HuH-7.5 (cell line): Measurements from ENCODE around the gene PRRT1B.

Experiments
- DNase-seq: peaks from one replicate; pipeline ENCODE4 v3.0.0; 2011; ENCODE audit warnings: low spot score

Gene PRRT1B

DNA sequence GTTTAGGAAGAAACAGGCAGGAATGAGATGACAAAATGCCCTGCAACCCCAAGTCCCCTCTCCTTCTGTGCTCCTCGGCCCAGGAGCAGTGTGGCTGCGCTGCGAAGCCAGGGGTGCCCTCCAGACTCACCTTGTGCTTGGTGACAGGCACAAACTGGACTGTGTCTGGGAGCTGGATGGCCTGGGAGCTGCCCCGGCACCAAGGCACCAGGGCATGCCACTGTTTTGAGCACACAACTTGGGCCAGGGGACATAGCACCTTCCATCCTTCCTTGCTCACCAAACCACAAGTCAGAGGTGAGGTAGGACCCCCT, 51.1 kb downstream of the PRRT1B start:
- no peak for DNase-seq

DNA sequence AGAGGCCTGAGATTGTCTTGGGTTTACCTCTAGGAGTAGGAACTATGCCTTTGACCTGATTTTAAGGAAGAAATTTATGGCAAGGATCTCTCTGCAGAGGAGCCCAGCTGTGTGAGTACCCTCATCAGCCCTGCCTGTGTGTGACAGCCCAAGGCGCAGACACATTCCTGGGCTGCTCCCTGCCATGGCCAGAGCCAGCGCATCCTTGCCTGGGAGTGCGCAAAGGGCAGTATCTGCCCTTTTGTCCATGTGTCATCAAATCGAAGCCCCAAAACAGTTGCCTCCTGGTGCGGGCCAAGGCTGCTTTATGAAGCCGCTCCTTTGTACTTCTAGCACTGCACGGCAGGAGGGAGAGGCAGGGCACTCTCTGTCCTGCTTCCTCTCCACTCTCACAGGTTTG, 51.9 kb downstream of the PRRT1B start:
- no peak for DNase-seq

DNA sequence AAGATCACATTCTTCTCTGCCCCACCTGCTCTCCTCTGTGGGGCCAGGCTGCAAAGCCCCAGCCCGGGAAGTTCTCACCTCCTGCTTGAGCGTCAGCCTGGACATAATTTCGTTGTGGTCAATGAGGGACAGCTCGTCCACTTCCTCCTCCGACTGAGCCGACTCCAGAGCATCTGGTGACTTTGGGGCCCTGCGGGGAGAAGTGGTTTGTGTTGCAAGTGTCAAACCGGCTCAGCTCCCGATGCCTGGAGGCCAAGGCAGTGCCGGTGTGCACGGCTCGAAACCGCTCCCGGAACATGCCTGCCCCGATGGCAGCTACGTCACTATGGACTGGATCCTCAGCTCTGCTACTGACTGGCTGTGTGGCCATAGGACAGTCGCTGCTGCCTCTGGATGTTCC, 52.8 kb downstream of the PRRT1B start:
- DNase-seq = no peak

DNA sequence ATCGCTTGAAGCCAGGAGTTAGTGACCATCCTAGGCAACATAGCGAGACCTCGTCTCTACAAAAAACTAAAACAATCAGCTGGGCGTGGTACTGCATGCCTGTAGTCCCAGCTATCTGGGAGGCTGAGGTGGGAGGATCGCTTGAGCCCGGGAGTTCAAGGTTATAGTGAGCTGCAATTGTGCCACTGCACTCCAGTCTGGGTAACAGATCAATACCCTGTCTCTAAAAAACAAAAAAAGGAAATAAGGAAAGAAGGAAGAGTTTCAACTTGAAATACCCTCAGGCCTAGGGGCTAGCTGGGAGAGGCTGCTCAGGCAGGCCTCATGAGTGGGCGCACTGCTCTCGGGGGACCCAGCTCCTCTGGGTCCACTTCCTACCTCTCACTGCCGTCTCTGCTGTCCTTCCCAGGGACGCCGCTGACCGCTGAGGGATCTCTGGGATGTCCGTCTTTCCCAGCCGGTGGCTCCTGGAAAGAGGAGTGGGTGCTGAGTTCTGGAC, 56.4 kb downstream of the PRRT1B start:
- no peak for DNase-seq

- DNase-seq = no peak
These were observed 57.9 kb downstream of the PRRT1B start for GRCh38 chr9:131603199-131603598.

DNA sequence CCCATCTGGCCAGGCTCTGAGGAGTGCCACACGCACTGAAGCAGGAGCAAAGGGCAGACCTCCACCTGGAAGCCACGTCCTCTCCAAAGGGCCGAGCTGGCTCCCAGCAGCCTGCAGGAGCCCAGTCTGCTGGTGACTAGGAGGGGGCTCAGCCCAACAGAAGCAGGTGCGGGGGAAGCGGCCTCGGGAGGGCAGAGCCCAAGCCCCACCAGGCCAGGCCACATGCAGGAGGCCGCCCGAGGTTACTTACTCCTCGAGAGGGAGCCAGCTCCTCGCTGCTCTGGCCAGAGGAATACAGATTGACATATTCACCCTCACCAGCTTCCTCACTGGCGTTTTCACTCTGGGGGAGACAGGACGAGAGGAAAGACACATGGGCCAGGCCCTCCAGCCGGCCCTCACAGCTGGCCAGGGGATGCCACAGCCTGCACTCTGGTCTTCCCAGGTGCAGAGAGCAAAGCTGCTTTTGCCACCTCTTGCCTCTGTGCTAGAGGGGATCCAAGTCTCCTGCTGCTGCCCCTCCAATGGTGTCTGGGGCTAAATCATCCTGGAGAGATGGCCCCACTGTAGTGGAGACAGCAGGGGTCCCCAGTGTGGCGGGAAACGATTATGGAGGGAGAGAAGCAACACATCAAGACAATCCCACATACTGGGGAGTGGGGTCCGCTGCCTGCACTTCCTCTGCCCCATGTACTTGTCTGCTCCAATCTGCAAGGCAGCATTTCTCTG, 58.6 kb downstream of the PRRT1B start:
- DNase-seq = no peak

DNA sequence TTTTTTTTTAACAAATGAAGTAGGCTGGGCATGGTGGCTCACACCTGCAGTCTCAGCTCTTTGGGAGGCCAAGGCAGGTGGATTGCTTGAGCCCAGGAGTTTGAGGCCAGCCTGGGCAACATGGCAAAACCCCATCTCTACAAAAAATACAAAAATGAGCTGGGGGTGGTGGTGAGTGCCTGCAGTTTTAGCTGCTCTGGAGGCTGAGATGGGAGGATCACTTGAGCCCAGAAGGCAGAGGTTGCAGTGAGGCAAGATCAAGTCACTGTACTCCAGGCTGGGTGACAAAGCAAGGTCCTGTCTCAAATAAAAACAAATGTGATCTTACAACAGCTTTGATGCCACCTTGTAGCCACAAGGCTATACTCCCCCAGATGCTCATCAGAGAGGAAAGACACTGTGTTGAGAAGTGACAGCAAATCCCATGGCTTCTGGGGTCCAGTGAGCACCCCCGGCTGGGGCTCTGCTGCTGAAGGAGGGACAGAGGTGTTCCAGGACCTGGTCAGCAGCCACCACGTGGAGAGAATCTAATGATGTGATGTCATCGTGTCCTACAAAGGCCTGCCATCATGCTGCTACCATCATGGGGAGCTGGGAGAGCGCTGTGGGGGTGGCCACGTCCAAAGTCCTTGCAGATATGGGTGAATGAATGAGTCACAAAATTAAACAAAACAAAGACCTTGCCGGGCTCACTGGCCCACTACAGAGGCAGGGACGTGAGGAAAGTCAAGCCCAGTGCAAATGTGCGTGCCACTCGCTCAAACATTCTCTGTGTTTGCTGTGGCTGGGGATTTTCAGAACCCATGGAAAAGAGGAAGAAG, 60.7 kb downstream of the PRRT1B start:
- peak; percentile 80 for DNase-seq

DNA sequence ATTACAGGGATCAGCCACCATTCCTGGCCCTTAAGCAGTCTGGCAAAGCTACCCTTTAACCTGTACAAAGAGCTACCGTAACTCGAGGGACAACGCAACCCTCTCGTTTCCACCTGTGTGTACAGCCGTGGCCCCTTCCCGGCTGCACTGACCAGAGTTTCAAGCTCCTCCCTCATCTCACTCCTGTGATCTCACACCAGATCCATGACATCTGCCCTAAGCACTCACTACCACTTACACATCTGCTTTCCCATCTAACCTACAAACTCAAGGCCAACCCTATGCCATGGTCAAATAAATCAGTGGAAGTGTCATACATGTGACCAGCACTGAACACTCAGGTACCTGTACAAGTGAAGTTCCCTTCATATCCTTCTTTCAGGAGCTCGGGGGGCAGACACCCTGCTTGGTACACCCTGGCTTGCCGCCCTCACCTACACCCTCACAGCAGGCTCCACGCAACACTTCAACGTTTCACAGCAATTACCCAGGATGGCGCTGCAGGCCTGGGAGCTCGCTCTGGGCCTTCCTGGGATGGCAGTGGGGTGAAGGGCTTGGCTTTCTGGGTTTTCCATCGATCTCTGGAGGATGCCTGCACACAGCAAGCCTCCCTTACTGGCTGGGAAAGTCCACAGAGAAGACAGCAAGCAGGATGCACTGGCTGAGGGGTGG, 61.7 kb downstream of the PRRT1B start:
- DNase-seq = no peak

GRCh38 chr9:131607591-131607990, 62.3 kb downstream of the PRRT1B start:
- no peak for DNase-seq

DNA sequence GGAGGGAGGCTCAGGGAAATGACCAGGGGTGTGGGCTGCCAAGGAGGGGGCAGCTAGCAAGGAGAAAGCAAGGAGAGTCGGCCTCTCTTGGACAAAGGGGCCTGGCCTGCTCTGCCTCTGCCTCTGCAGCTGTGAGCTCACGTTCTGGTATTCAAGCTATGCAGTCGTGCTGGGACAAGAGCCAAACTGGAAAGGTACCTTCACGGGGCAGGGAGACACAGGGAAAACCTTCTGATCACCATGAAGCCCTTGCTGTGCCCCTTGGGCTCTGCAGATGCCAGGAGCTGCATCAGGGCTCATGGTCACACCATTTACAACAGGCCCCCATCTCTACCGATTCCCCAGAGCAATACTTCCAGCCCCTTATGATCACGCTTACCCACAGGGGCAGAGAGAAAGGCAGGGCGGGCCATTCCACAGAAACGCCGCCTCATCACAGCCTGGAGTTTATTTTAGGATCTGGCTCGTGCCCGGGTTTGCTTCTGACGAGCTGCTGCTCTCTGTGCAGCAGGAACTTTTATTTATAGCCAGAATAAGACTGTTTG, 63.2 kb downstream of the PRRT1B start:
- DNase-seq = peak; percentile 83
